Stimulated activated naive CD8-positive, alpha-beta T cell treated with anti-CD3 and anti-CD28 coated beads, Interleukin-15, Interleukin-2, amounts not matched to agents 100 ng/mL and 50 ng/mL, for 24 hours (primary cell): ENCODE data around the gene GHRH.

Experiments
- H3K27ac Mint-ChIP-seq: one replicate; pipeline ENCODE4 v1.8.0; 2021; ENCODE audit warnings: mild to moderate bottlenecking, mixed read lengths
- H3K27me3 Mint-ChIP-seq: one replicate; pipeline ENCODE4 v1.8.0; 2021; ENCODE audit warnings: mixed read lengths
- H3K36me3 Mint-ChIP-seq: one replicate; pipeline ENCODE4 v1.8.0; 2021; ENCODE audit warnings: low read depth, mixed read lengths
- H3K4me1 Mint-ChIP-seq: one replicate; pipeline ENCODE4 v1.8.0; 2021; ENCODE audit warnings: low read depth, mixed read lengths
- H3K4me3 Mint-ChIP-seq: one replicate; pipeline ENCODE4 v1.8.0; 2021; ENCODE audit warnings: mild to moderate bottlenecking, mixed read lengths
- H3K9me3 Mint-ChIP-seq: one replicate; pipeline ENCODE4 v1.8.0; 2021; ENCODE audit warnings: mixed read lengths

GHRH gene

DNA sequence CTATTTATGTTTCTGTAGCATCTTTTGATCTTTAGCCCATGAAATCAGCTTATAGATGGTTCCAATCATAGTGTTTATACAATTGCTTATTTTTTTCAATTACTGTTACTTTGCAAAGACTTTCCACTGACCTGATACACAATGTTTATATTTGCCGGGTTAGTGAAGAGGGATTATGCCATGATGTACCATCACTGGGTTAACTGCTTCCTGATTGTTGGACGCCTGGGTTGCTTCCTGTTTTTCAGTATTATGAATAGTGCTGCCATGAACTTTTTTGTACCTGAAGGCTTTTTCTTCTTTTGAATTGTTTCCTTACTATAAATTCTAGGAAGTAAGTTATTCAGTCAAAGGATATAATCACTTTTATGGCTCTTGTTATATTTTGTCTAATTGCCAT, 34.8 kb upstream of the GHRH start:
- H3K4me1 Mint-ChIP-seq = peaks cover 51% of the 10 kb centered on the region
- H3K27ac Mint-ChIP-seq = no peak overlapping the region
- no peak overlapping the region for H3K4me3 Mint-ChIP-seq
- H3K9me3 Mint-ChIP-seq = no peaks in the 10 kb centered on the region
- H3K27me3 Mint-ChIP-seq = no peaks in the 10 kb centered on the region
- H3K36me3 Mint-ChIP-seq = peaks cover 47% of the 10 kb centered on the region

DNA sequence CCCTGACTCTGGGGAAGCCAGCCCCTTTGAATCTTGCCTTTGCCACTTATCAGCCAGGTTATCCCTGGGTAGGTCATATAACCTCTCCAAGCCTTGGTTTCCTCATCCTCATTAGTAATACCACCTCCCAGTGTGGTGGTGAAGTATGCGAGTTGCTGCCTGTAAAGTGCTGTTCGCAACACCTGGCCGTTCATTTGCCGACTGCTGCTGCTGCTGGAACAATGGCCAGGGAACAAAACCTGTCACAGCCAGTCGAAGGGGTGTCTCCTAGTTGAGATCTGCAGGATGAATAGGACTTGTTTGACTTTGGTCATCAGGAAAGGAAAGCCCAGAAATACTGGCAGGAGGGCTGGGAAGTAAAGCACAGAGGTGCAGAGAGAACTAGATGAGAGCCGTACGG, 34.0 kb upstream of the GHRH start:
- H3K4me1 Mint-ChIP-seq = peaks cover 58% of the 10 kb centered on the region
- no peak overlapping the region for H3K4me3 Mint-ChIP-seq
- peaks cover 46% of the 10 kb centered on the region for H3K36me3 Mint-ChIP-seq
- H3K27ac Mint-ChIP-seq = no peak overlapping the region
- H3K27me3 Mint-ChIP-seq = no peaks in the 10 kb centered on the region
- H3K9me3 Mint-ChIP-seq = no peaks in the 10 kb centered on the region

DNA sequence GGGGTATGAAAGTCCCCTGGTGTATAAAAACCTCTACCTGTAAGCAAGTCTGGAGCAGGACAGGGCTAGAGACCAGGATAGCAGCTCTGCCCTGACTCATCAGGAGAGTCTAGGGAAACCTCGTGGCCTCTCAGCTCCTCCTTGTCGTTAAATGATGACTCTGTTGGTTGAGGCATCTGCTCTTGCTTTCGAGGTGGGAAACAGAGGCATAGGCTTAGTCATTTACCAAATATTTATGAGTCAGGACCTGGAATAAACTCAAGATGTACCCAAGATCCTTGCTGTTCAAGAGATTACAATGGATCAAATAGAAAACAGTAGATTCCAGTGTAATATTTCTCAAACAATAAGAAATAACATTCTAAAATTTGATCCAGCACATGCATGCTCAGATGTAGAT, 33.4 kb upstream of the GHRH start:
- Mint-ChIP-seq H3K36me3 (peaks cover 40% of the 10 kb centered on the region), H3K4me3 (no peak overlapping the region), H3K27ac (no peak overlapping the region), H3K27me3 (no peaks in the 10 kb centered on the region), H3K9me3 (no peaks in the 10 kb centered on the region), H3K4me1 (peaks cover 61% of the 10 kb centered on the region)

DNA sequence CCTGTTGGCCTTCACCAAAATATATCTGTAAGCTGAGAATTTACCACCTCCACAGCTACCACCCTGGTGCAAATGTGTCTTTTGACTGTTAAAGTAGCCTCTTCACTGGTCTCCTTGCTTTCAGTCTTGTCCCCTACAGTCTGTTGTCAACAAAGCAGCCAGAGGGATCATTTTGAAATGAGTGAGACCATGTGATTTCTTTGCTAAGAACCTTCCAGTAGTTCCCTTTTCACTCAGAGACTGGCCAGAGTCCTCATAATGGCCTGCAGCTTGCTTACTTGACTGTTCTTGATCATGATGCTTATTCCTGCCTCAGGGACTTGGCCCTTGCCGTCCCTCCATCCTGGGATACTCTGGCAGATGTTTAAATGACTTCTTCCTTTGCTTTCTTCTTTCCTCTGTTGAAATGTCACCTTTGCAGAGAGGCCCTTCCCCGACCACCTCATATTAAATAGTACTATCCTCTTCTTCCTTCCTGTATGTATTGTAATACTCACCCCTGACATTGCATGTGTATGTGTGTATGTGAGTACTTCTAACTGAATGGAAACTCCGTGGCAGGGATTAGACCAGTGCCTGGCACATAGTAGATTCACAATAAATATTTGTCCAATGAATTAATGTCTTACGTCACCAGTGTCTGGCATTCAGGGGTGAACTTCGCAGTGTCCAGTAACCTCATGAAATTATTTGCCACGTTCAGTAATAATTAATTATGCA, 32.8 kb upstream of the GHRH start:
- no peak overlapping the region for H3K4me3 Mint-ChIP-seq
- H3K27me3 Mint-ChIP-seq = no peaks in the 10 kb centered on the region
- H3K36me3 Mint-ChIP-seq = peaks cover 36% of the 10 kb centered on the region
- H3K27ac Mint-ChIP-seq = peak overlapping the region; percentile 32
- H3K4me1 Mint-ChIP-seq = peaks cover 63% of the 10 kb centered on the region
- no peaks in the 10 kb centered on the region for H3K9me3 Mint-ChIP-seq

DNA sequence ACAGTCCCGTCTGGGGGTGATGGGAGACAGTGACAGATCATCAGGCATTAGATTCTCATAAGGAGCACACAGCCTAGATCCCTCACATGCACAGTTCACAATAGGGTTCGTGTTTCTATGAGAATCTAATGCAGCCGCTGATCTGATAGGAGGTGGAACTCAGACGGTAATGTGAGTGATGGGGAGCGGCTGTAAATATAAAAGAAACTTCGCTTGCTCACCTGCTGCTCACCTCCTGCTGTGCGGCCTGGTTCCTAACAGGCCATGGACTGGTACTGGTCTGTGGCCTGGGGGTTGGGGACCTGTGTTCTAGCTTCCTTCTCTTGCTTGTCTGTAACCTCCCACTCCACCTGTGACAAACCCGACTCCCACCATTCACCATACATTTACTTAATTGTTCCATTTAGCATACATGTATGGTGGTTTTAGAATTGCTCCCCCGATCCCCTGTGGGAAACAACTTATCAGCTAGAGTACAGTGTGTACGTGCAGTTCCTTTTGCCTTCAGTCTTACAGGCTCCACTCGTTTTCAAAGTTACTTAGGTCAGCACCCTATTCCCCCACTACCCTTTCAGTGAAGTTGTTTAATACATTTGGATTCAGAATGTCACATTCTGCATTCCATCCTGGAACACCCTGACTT, 31.8 kb upstream of the GHRH start:
- H3K9me3 Mint-ChIP-seq = no peaks in the 10 kb centered on the region
- H3K4me3 Mint-ChIP-seq = no peak overlapping the region
- peaks cover 33% of the 10 kb centered on the region for H3K36me3 Mint-ChIP-seq
- no peaks in the 10 kb centered on the region for H3K27me3 Mint-ChIP-seq
- H3K4me1 Mint-ChIP-seq = peaks cover 67% of the 10 kb centered on the region
- no peak overlapping the region for H3K27ac Mint-ChIP-seq

DNA sequence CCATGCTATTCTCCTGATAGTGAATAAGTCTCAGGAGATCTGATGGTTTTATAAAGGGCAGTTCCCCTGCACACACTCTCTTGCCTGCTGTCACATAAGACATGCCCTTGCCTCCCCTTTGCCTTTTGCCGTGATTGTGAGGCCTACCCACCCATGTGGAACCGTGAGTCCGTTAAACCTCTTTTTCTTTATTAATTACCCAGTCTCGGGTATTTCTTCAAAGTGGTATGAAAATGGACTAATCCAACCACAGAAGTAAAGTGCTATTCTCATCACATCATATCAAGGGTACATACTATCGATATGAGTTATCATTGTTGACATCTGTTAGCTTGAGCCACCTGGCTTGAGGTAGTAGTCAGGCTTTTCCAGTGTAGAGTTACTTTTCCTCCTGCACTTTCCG, 30.1 kb upstream of the GHRH start:
- Mint-ChIP-seq H3K4me1 (peaks cover 62% of the 10 kb centered on the region), H3K9me3 (no peaks in the 10 kb centered on the region), H3K27ac (no peak overlapping the region), H3K4me3 (peak overlapping the region; percentile 47), H3K27me3 (no peaks in the 10 kb centered on the region), H3K36me3 (peaks cover 33% of the 10 kb centered on the region)

DNA sequence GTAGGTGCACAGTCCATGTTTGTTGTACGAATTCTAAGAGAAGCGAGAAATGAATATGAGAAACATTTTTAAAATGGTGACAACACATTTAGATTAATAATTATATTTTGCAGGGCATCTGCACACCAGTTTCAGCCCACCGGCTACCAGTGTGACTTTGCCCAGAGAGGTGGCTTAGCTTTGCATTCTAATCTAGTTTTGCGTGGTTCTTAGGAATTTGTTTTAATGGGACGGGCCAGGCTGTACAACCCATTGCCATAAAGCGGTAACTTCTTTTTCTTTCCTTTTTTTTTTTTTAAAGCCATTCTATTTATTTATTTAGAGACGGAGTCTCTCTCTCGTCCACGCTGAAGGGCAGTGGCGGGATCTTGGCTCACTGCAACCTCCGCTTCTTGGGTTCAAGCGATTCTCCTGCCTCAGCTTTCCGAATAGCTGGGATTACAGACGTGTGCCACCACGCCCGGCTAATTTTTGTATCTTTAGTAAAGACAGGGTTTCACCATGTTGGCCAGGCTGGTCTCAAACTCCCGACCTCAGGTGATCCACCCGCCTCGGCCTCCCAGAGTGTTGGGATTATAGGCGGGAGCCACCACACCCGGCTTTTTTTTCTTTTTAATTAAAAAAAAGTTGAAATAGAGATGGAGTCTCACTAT, 28.7 kb upstream of the GHRH start:
- peaks cover 48% of the 10 kb centered on the region for H3K4me1 Mint-ChIP-seq
- H3K4me3 Mint-ChIP-seq = peak overlapping the region; percentile 88
- H3K27ac Mint-ChIP-seq = peak overlapping the region; percentile 96
- H3K9me3 Mint-ChIP-seq = no peaks in the 10 kb centered on the region
- H3K36me3 Mint-ChIP-seq = peaks cover 30% of the 10 kb centered on the region
- no peaks in the 10 kb centered on the region for H3K27me3 Mint-ChIP-seq

DNA sequence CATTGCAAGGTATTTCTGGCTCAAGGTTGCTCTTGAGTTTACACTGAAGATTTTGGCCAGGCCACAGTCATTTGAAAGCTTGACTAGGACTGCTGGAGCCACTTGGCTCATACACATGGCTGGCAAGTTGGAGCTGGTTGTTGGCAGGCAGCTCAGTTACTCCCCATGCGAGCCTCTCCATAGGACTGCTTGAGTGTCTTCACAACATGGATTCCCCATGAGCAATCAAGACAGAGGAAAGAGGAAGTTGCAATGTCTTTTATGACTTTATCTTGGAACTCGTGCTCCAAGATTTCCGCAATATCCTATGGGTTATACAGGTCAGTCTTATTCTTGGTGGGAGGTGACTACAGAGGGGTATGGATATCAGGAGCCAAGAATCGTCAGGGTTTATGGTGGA, 26.5 kb upstream of the GHRH start:
- Mint-ChIP-seq H3K27me3 (no peaks in the 10 kb centered on the region), H3K36me3 (peaks cover 15% of the 10 kb centered on the region), H3K27ac (peak overlapping the region; percentile 33), H3K9me3 (no peaks in the 10 kb centered on the region), H3K4me3 (peak overlapping the region; percentile 88), H3K4me1 (peaks cover 27% of the 10 kb centered on the region)

DNA sequence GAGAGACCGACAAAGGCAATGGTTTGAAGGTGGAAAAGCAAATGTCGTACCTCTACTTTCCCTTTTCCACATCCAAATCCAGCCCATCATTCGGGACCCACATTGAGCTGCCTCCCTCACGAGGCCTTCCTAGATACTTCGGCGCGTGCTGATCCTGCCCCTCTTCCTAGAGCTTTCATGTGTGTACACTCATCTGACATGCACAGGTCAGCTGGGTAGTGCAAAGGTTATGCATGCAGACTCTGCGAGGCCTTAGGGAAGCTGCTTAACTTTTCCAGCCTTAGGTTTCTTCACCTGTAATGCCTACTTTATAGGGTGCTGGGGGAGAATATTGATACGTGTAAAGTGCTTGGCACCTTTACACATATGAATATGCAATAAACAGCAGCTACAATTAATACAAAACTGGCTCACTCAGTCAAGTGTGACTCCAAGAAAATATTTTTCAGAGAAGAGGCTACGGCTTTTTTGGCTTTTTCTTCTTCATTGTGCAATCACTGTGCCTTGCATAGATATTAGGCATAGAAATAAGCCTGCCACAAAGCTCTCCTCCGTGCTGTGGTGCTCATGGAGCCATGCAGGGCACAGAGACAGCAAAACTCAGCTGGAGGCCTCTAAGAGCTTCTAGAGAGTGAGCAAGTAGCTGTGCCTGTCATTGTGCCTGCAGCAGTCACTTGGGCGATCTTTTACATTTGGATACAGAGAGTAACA, 24.2 kb upstream of the GHRH start:
- no peaks in the 10 kb centered on the region for H3K27me3 Mint-ChIP-seq
- H3K36me3 Mint-ChIP-seq = no peaks in the 10 kb centered on the region
- H3K4me3 Mint-ChIP-seq = no peak overlapping the region
- H3K4me1 Mint-ChIP-seq = peaks cover 11% of the 10 kb centered on the region
- no peak overlapping the region for H3K27ac Mint-ChIP-seq
- no peaks in the 10 kb centered on the region for H3K9me3 Mint-ChIP-seq

DNA sequence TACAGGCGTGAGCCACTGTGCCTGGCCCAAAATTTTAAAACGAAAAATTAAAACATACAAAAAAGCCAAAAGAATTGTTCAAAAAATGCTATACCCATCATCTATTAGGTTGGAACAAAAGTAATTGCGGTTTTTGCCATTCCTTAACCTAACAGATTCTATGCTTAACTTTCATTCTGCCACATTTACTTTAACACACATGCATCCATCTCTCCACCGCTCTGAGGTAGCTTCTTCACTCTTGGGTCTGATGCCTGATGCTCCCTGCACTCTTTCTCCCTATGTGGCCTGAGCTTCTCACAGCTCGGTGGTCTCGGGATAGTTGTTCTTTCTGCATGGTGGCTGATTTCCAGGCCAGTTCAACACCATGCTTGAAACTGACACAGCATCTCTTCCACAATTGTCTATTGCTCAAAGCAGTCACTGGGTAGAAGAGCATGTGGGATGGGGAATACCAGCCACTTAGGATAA, 23.1 kb upstream of the GHRH start:
- no peak overlapping the region for H3K4me3 Mint-ChIP-seq

DNA sequence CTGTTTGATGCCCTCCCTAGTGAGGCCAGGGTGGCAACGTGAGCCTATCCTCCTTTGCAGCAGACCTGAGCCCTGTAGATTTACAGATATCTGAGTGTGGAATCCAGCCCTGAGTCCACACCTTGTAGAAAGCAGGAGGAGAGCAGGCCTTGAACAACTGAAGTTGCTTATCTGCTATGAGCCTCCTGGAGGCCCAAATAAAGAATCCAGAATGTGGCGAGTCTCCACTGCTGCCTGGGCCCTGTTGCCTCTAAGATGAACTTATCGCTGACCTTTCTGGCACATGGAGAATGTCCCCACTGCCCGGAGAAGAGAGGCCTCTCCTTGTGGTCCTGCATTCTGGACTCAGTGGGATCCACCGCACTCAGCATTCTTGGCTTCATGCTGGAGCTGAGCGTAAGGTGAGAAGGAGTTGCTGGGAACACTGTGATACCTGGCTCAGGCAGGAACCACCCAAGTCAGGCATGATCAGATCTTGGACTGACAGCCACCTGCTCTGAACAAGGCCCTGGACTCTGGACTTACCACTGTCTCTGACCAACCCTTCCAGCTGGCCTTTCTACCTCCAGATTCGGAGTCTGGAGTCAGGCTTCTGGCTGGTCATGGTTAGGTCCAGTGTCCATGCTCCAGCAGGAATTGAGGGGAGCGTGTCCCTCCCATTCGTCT, 22.0 kb upstream of the GHRH start:
- H3K4me3 Mint-ChIP-seq = no peak overlapping the region
- H3K9me3 Mint-ChIP-seq = no peaks in the 10 kb centered on the region
- no peak overlapping the region for H3K27ac Mint-ChIP-seq
- no peaks in the 10 kb centered on the region for H3K27me3 Mint-ChIP-seq
- peaks cover 2% of the 10 kb centered on the region for H3K4me1 Mint-ChIP-seq
- H3K36me3 Mint-ChIP-seq = no peaks in the 10 kb centered on the region

More for the DNA sequence above, 23.1 kb upstream of the GHRH start:
- H3K27me3 Mint-ChIP-seq = no peaks in the 10 kb centered on the region
- no peaks in the 10 kb centered on the region for H3K9me3 Mint-ChIP-seq
- no peaks in the 10 kb centered on the region for H3K36me3 Mint-ChIP-seq
- no peak overlapping the region for H3K27ac Mint-ChIP-seq
- peaks cover 4% of the 10 kb centered on the region for H3K4me1 Mint-ChIP-seq

DNA sequence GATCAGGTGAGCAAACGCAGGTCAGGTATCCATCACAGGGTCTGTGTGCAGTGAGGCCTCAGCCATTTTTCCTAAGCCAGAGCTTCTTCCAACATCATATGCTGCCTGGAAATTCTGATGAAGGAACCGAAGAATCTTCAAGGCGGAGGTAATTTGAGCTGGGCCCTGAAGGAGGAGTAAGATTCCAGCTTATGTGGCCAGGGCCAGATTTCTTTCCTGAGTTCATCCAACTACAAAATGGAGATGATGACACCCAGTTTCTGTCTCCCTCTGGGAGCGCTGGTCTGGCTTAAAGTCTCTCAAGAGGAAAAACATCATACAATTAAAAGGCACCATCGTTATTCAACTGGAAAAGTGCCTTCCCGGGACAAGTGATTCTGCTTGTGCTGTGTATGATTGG, 20.9 kb upstream of the GHRH start:
- no peaks in the 10 kb centered on the region for H3K9me3 Mint-ChIP-seq
- no peaks in the 10 kb centered on the region for H3K4me1 Mint-ChIP-seq
- H3K4me3 Mint-ChIP-seq = no peak overlapping the region
- H3K27ac Mint-ChIP-seq = no peak overlapping the region
- H3K27me3 Mint-ChIP-seq = no peaks in the 10 kb centered on the region
- no peaks in the 10 kb centered on the region for H3K36me3 Mint-ChIP-seq

DNA sequence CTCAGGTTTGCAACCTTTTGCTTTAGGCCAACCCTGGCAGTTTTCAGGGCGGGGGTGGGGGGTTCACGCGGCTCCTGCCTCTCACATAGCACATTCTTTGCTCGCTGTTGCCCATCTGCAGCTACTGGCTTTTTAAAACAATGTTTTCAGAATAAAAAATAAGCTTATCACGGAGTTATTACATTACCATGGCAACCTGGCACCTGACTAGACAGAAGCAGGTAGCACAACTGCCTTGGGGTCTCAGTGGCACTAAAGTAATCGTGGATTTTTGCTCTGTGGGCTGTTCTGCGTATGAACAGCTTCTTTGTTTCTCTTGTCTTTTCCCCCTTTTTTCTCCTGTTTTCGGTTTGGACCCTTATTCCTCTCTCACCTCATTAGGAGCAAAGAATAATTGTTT, 18.8 kb upstream of the GHRH start:
- Mint-ChIP-seq H3K27ac (no peak overlapping the region), H3K4me1 (peaks cover 9% of the 10 kb centered on the region), H3K36me3 (no peaks in the 10 kb centered on the region), H3K9me3 (no peaks in the 10 kb centered on the region), H3K27me3 (no peaks in the 10 kb centered on the region), H3K4me3 (no peak overlapping the region)

DNA sequence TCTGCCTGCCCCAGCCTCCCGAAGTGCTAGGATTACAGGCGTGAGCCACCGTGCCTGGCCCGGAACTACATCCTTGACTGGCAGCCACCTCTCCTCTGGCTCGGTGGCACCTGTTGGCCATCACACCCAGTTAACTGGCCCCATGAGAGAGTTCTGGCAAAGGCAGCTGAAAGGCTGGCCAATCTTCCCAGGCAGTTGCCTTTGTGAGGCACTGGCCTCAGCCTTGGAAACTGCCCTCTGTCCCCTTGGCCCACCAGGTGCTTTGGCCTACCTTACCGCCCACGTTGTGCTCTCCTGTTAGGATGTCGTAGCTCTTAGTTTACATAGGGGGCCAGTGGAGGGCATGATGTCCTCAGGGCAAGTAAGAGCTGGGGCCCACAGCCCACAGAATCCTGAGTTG, 18.2 kb upstream of the GHRH start:
- Mint-ChIP-seq H3K27ac (no peak overlapping the region), H3K4me3 (no peak overlapping the region), H3K36me3 (no peaks in the 10 kb centered on the region), H3K27me3 (no peaks in the 10 kb centered on the region), H3K4me1 (peaks cover 9% of the 10 kb centered on the region), H3K9me3 (no peaks in the 10 kb centered on the region)
